Loucy (cell line): Measurements from ENCODE around the gene RHOC.
"Not testable (repeated sequence)": the region's sequence is repeated elsewhere in the genome, so short reads cannot be mapped to it uniquely, and the experiment has no call there.

Source experiments
- H2AFZ ChIP-seq: fragments of 200-600 bp; sonication (generic); 2 replicates; pipeline ENCODE4 v1.6.0; 2016; ENCODE audit warnings: antibody characterized with exemption, mild to moderate bottlenecking, low read length, moderate library complexity
- H3F3A ChIP-seq: fragments of 200-600 bp; 2 replicates; pipeline ENCODE4 v1.6.0; 2016; ENCODE audit warnings: antibody characterized with exemption, low read depth, mild to moderate bottlenecking
- H3K27me3 ChIP-seq: fragments of 200-600 bp; sonication (generic); 2 replicates; pipeline ENCODE4 v1.6.1; 2014; ENCODE audit warnings: low read length, mild to moderate bottlenecking; ENCODE audit not compliant: insufficient read depth, poor library complexity, severe bottlenecking
- H3K36me3 ChIP-seq: fragments of 200-600 bp; sonication (generic); 2 replicates; pipeline ENCODE4 v1.6.1; 2016; ENCODE audit warnings: low read length; ENCODE audit not compliant: insufficient read depth
- H3K4me1 ChIP-seq: fragments of 200-600 bp; sonication (generic); 2 replicates; pipeline ENCODE4 v1.5.1; 2014; ENCODE audit warnings: low read length, mild to moderate bottlenecking; ENCODE audit not compliant: insufficient read depth, poor library complexity, severe bottlenecking
- H3K4me2 ChIP-seq: fragments of 200-600 bp; sonication (generic); 2 replicates; pipeline ENCODE4 v1.6.0; 2014; ENCODE audit warnings: antibody characterized with exemption, low read length, low read depth, mild to moderate bottlenecking; ENCODE audit not compliant: poor library complexity, severe bottlenecking
- H3K4me3 ChIP-seq: fragments of 200-600 bp; sonication (generic); 2 replicates; pipeline ENCODE4 v1.5.1; 2014; ENCODE audit warnings: low read length, mild to moderate bottlenecking, mixed read lengths; ENCODE audit not compliant: poor library complexity, severe bottlenecking
- H3K79me2 ChIP-seq: fragments of 200-600 bp; sonication (generic); 2 replicates; pipeline ENCODE4 v1.6.1; 2014; ENCODE audit warnings: low read length; ENCODE audit not compliant: insufficient read depth
- H3K9ac ChIP-seq: fragments of 200-600 bp; sonication (generic); 2 replicates; pipeline ENCODE4 v1.6.0; 2014; ENCODE audit warnings: mild to moderate bottlenecking, low read depth, low read length, moderate library complexity; ENCODE audit not compliant: poor library complexity, severe bottlenecking
- H3K9me2 ChIP-seq: fragments of 200-600 bp; sonication (generic); replicated peaks from 2 replicates; pipeline ENCODE4 v1.6.1; 2016; ENCODE audit warnings: low read depth, low read length, mixed read lengths
- H3K9me3 ChIP-seq: fragments of 200-600 bp; sonication (generic); 2 replicates; pipeline ENCODE4 v1.6.1; 2014; ENCODE audit warnings: mild to moderate bottlenecking, antibody characterized with exemption, low read length, low read depth; ENCODE audit not compliant: insufficient read depth
- H4K20me1 ChIP-seq: fragments of 200-600 bp; sonication (generic); 2 replicates; pipeline ENCODE4 v1.6.0; 2014; ENCODE audit warnings: antibody characterized with exemption, low read length, mild to moderate bottlenecking; ENCODE audit not compliant: insufficient read depth, poor library complexity, severe bottlenecking
- CTCF ChIP-seq: fragments of 200-600 bp; sonication (generic); conservative IDR thresholded peaks from 2 replicates; pipeline ENCODE4 v1.5.1; 2014; ENCODE audit warnings: mild to moderate bottlenecking, antibody characterized with exemption, low read length
- EZH2phosphoT487 ChIP-seq: fragments of 200-600 bp; IDR thresholded peaks from 2 replicates; pipeline ENCODE4 v1.6.1; 2018; ENCODE audit warnings: antibody characterized with exemption, mild to moderate bottlenecking, moderate library complexity, borderline replicate concordance

Gene RHOC

GRCh38 chr1:112735752-112736151 is 28.8 kb upstream of the RHOC start:
- no peaks in the 10 kb centered on the region for H3K9me3 ChIP-seq
- H2AFZ ChIP-seq: no peak overlapping the region
- no peaks in the 10 kb centered on the region for H4K20me1 ChIP-seq
- H3K79me2 ChIP-seq: no peaks in the 10 kb centered on the region
- TF ChIP-seq EZH2phosphoT487: no peak
- no peak for TF ChIP-seq CTCF
- H3K9me2 ChIP-seq: no peaks in the 10 kb centered on the region
- no peaks in the 10 kb centered on the region for H3K36me3 ChIP-seq
- H3F3A ChIP-seq: no peaks in the 10 kb centered on the region
- H3K4me3 ChIP-seq: no peak overlapping the region
- H3K9ac ChIP-seq: no peak overlapping the region
- no peaks in the 10 kb centered on the region for H3K4me1 ChIP-seq
- no peak overlapping the region for H3K4me2 ChIP-seq
- H3K27me3 ChIP-seq: no peaks in the 10 kb centered on the region

- Histone ChIP-seq H3K36me3 (no peaks in the 10 kb centered on the region), H3K4me3 (no peak overlapping the region), H3K9me3 (no peaks in the 10 kb centered on the region), H3K27me3 (no peaks in the 10 kb centered on the region), H3K4me1 (no peaks in the 10 kb centered on the region), H3F3A (no peaks in the 10 kb centered on the region), H2AFZ (no peak overlapping the region), H4K20me1 (no peaks in the 10 kb centered on the region), H3K79me2 (no peaks in the 10 kb centered on the region), H3K9ac (no peak overlapping the region), H3K4me2 (no peak overlapping the region), H3K9me2 (no peaks in the 10 kb centered on the region)
- TF ChIP-seq CTCF: no peak
- TF ChIP-seq EZH2phosphoT487: no peak
Measured at GRCh38 chr1:112731451-112731850, 24.5 kb upstream of the RHOC start.

GRCh38 chr1:112729909-112730308 is 23.0 kb upstream of the RHOC start:
- no peaks in the 10 kb centered on the region for H3K27me3 ChIP-seq
- no peaks in the 10 kb centered on the region for H3K9me3 ChIP-seq
- H3K9me2 ChIP-seq: no peaks in the 10 kb centered on the region
- TF ChIP-seq EZH2phosphoT487: no peak
- no peaks in the 10 kb centered on the region for H3K79me2 ChIP-seq
- H3K4me2 ChIP-seq: no peak overlapping the region
- no peak overlapping the region for H2AFZ ChIP-seq
- H3K36me3 ChIP-seq: no peaks in the 10 kb centered on the region
- H4K20me1 ChIP-seq: no peaks in the 10 kb centered on the region
- no peaks in the 10 kb centered on the region for H3F3A ChIP-seq
- no peaks in the 10 kb centered on the region for H3K4me1 ChIP-seq
- H3K4me3 ChIP-seq: no peak overlapping the region
- H3K9ac ChIP-seq: no peak overlapping the region

GRCh38 chr1:112729011-112729410 is 22.1 kb upstream of the RHOC start:
- H3K79me2 ChIP-seq, H3K9me3 ChIP-seq: not testable (repeated sequence)

DNA sequence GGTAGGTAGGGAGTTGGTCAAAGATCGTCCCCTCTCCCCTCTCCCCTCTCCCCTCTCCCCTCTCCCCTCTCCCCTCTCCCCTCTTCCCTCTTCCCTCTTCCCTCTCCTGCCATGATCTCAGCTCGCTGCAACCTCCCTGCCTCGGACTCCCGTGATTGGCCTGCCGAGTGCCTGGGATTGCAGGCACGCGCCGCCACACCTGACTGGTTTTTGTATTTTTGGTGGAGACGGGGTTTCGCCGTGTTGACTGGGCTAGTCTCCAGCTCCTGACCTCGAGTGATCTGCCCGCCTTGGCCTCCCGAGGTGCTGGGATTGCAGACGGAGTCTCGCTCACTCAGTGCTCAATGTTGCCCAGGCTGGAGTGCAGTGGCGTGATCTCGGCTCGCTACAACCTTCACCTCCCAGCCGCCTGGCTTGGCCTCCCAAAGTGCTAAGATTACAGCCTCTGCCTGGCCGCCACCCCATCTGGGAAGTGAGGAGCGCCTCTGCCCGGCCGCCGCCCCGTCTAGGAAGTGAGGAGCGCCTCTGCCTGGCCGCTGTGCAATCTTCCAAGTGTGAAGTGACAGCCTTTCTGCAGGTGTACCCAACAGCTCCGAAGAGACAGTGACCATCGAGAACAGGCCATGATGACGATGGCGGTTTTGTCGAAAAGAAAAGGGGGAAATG is 21.5 kb upstream of the RHOC start:
- not testable (repeated sequence) for H3K79me2 ChIP-seq, H4K20me1 ChIP-seq, H3F3A ChIP-seq, H3K9me3 ChIP-seq, H3K36me3 ChIP-seq, H3K9ac ChIP-seq, H3K4me1 ChIP-seq, H3K9me2 ChIP-seq, H3K27me3 ChIP-seq, H2AFZ ChIP-seq, H3K4me2 ChIP-seq, H3K4me3 ChIP-seq

More at GRCh38 chr1:112729011-112729410, 22.1 kb upstream of the RHOC start:
- H3K27me3 ChIP-seq, H2AFZ ChIP-seq, H3K4me2 ChIP-seq, H3K36me3 ChIP-seq, H4K20me1 ChIP-seq, H3K4me1 ChIP-seq, H3K9me2 ChIP-seq, H3K4me3 ChIP-seq, H3K9ac ChIP-seq, H3F3A ChIP-seq: not testable (repeated sequence)
